ENCODE measurements around the gene SOAT2.
A peak's percentile ranks its signal among the peaks of the same experiment; 100 is the strongest.
"Not testable (repeated sequence)": the region's sequence is repeated elsewhere in the genome, so short reads cannot be mapped to it uniquely, and the experiment has no call there.

Gene SOAT2

GRCh38 chr12:53159195-53159839, 56.0 kb downstream of the SOAT2 start:
- peak; percentile 81 for DNase-seq

GRCh38 chr12:53160000-53160399, 56.7 kb downstream of the SOAT2 start:
- no peak for DNase-seq

- no peak for DNase-seq
These were observed 57.4 kb downstream of the SOAT2 start for GRCh38 chr12:53160673-53161072.

GRCh38 chr12:53161119-53161911, 58.0 kb downstream of the SOAT2 start:
- DNase-seq = no peak

- DNase-seq = not testable (repeated sequence)
These were observed 59.7 kb downstream of the SOAT2 start for GRCh38 chr12:53163008-53163407.

GRCh38 chr12:53166837-53167236, 63.6 kb downstream of the SOAT2 start:
- DNase-seq = no peak

- no peak for DNase-seq
These were observed 66.4 kb downstream of the SOAT2 start for GRCh38 chr12:53169644-53170043.

DNA sequence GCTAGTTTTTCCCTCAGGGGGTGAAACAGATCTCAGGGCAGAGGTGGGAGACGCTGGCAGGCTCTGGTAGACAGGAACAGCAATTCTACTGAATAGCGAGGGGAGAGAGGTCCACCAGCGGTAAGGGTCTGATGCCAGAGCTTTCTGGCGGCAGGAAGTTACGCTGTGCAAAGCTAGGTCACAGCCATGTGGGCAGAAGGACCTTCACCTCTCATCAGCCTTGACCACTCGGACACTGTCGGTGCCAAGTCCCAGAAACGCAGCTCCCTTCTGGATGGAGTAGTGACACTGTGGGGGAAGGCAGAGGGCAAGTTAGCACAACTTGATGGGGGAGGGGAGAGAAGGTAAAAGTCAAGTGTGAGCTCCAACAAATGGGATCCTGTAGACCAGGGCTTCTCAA, 66.9 kb downstream of the SOAT2 start:
- DNase-seq = no peak

DNA sequence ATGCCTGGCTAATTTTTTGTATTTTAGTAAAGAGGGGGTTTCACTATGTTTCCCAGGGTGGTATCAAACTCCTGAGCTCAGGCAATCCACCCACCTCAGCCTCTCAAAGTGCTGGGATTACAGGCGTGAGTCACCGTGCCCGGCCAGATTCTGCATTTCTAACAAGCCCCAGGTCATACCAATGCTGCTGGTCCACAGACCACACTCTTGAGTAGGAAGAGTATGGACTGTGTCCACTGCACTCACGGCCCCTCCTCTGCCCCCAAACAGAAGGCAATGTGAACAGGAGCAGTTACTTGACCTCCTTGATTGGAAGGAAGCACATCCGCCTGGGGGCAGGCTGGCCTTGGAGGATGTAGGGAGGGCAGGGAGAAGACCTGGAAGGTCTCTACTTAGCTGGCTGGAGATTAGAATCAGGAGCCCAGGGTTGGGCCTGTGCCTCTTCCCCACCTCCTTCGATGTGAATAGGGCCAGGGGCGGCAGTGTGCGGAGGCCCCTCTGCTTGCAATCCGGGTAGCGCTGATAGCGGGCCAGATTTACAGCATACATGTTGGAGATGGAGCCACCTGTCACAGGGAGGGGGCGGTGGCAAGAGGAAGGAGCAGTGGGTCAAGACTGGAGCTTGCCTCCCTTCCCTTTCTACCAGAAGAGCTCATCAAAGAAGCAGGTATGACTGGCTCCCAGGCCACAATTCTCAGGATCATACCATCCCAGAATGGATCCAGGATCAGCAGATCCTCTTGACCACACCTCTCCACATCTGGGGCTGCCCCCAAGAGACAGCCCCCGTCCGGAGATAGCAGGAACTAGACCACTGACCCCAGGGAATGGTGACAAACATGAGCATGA, 67.8 kb downstream of the SOAT2 start:
- DNase-seq = no peak

- no peak for DNase-seq
These were observed 68.5 kb downstream of the SOAT2 start for GRCh38 chr12:53171725-53172329.

DNA sequence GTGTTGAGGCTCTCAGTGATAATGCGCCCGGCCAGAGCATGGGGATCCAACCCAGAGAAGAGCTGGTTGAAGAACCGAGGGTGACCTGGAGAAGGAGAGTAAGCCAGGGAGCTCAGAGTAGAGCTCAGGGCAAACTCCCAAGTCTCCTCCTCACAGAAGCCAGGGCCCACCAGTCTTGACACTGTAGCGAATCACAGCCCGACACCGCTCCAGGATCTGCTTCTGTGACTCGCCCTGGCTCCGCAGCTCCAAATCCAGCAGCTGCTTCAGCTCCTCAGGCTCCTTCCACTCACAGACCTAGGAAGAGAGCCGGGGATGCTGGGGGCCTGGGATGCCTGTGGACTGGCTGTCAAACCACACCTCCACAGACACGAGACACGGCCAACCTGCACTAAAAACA, 69.1 kb downstream of the SOAT2 start:
- no peak for DNase-seq

- DNase-seq = no peak
These were observed 69.9 kb downstream of the SOAT2 start for GRCh38 chr12:53173085-53173715.

Measured in left hindlimb (tissue), 1 donor.